AG09309 (cell line): Measurements from ENCODE around the gene OSMR.

Experiments
- DNase-seq: peaks from one replicate; pipeline ENCODE4 v3.0.0-alpha.2; 2010; ENCODE audit warnings: low read depth
- H3K4me3 ChIP-seq: 2 replicates; pipeline ENCODE4 v1.5.1; 2011; ENCODE audit warnings: mild to moderate bottlenecking, low read depth, low read length, moderate library complexity; ENCODE audit not compliant: control insufficient read depth
- CTCF ChIP-seq: IDR thresholded peaks from 2 replicates; pipeline ENCODE4 v1.5.1; 2011; ENCODE audit warnings: mild to moderate bottlenecking, low read depth, low read length, inconsistent platforms; ENCODE audit not compliant: insufficient read depth, control insufficient read depth; ENCODE audit errors: missing control alignments

Gene OSMR

GRCh38 chr5:38899936-38900335, 54.1 kb downstream of the OSMR start:
- H3K4me3 ChIP-seq: no peak overlapping the region
- no peak for TF ChIP-seq CTCF
- no peak for DNase-seq

GRCh38 chr5:38905516-38905915, 59.7 kb downstream of the OSMR start:
- no peak overlapping the region for H3K4me3 ChIP-seq
- no peak for DNase-seq
- no peak for TF ChIP-seq CTCF

GRCh38 chr5:38906503-38906902, 60.7 kb downstream of the OSMR start:
- no peak overlapping the region for H3K4me3 ChIP-seq
- DNase-seq: no peak
- no peak for TF ChIP-seq CTCF

- H3K4me3 ChIP-seq: no peak overlapping the region
- no peak for TF ChIP-seq CTCF
- no peak for DNase-seq
Observed at GRCh38 chr5:38911933-38912332, 66.1 kb downstream of the OSMR start.

- no peak for TF ChIP-seq CTCF
- no peak for DNase-seq
- no peak overlapping the region for H3K4me3 ChIP-seq
Observed at GRCh38 chr5:38913714-38914113, 67.9 kb downstream of the OSMR start.

- TF ChIP-seq CTCF: no peak
- no peak for DNase-seq
- H3K4me3 ChIP-seq: no peak overlapping the region
Observed at GRCh38 chr5:38916802-38917201, 71.0 kb downstream of the OSMR start.

- DNase-seq: no peak
- TF ChIP-seq CTCF: no peak
- no peak overlapping the region for H3K4me3 ChIP-seq
Observed at GRCh38 chr5:38921174-38921573, 75.4 kb downstream of the OSMR start.
